CD4-positive, CD25-positive, alpha-beta regulatory T cell (primary cell): ENCODE measurements around the gene HPCAL4. TPM values are rescaled to one million over a fixed set of nuclear protein-coding genes. Genes with fewer than 3 reads are reported as not detected.
A peak's percentile ranks its signal among the peaks of the same experiment; 100 is the strongest.

Source experiments
- ATAC-seq, 2 donors: fragments of 150-1000 bp; cut with Tn5 transposase; one replicate each; pipeline ENCODE4 v1.10.0; 2021; ENCODE audit warnings: low read depth in 2 of 2, moderate number of reproducible peaks in 2 of 2, moderate library complexity in 1 of 2
- DNase-seq, 3 donors: peaks; one replicate each; pipeline versions ENCODE4 v3.0.0 to v3.0.0-alpha.2; 2012 to 2022; ENCODE audit warnings: mixed read lengths in 1 of 3
- H3K27ac ChIP-seq: one replicate; pipeline ENCODE4 v1.7.0; 2013; ENCODE audit warnings: mild to moderate bottlenecking, low read length; ENCODE audit not compliant: insufficient read depth, poor library complexity, severe bottlenecking
- H3K27me3 ChIP-seq: one replicate; pipeline ENCODE4 v1.7.0; 2013; ENCODE audit warnings: low read length; ENCODE audit not compliant: control insufficient read depth, insufficient read depth
- H3K36me3 ChIP-seq: one replicate; pipeline ENCODE4 v1.7.0; 2013; ENCODE audit warnings: mild to moderate bottlenecking, low read length, moderate library complexity; ENCODE audit not compliant: control insufficient read depth, insufficient read depth
- H3K4me1 ChIP-seq: 2 replicates; pipeline ENCODE4 v1.7.0; 2013; ENCODE audit warnings: mild to moderate bottlenecking, low read length; ENCODE audit not compliant: insufficient read depth, control insufficient read depth, poor library complexity, severe bottlenecking
- H3K4me3 ChIP-seq: one replicate; pipeline ENCODE4 v1.7.0; 2013; ENCODE audit warnings: low read depth, mild to moderate bottlenecking, low read length, moderate library complexity
- H3K9me3 ChIP-seq, 2 experiments: 1 replicate in 1 of 2; 2 replicates in 1 of 2; pipeline ENCODE4 v1.7.0; 2013; ENCODE audit warnings: low read length in 2 of 2, mild to moderate bottlenecking in 1 of 2, moderate library complexity in 1 of 2; ENCODE audit not compliant: control insufficient read depth in 2 of 2
- H3K27ac Mint-ChIP-seq, 3 donors: one replicate each; pipeline ENCODE4 v1.8.0; 2020 to 2022; ENCODE audit warnings: mild to moderate bottlenecking in 3 of 3, mixed read lengths in 3 of 3, moderate library complexity in 2 of 3
- H3K27me3 Mint-ChIP-seq: one replicate; pipeline ENCODE4 v1.8.0; 2022; ENCODE audit warnings: mild to moderate bottlenecking, mixed read lengths
- H3K36me3 Mint-ChIP-seq: one replicate; pipeline ENCODE4 v1.8.0; 2020; ENCODE audit warnings: mixed read lengths
- H3K4me1 Mint-ChIP-seq, 4 donors: one replicate each; pipeline ENCODE4 v1.8.0; 2020 to 2022; ENCODE audit warnings: mixed read lengths in 4 of 4, mild to moderate bottlenecking in 1 of 4
- H3K4me3 Mint-ChIP-seq, 4 donors: one replicate each; pipeline ENCODE4 v1.8.0; 2020 to 2022; ENCODE audit warnings: mild to moderate bottlenecking in 4 of 4, mixed read lengths in 4 of 4, moderate library complexity in 3 of 4
- H3K9me3 Mint-ChIP-seq, 7 donors: one replicate each; pipeline ENCODE4 v1.8.0; 2020 to 2022; ENCODE audit warnings: mixed read lengths in 7 of 7, mild to moderate bottlenecking in 3 of 7, moderate library complexity in 2 of 7
- polyA plus RNA-seq, 4 donors: library from polyadenylated mRNA; unstranded; fragments of 300-500 nt; fragmentation: Illumina TruSeq; gene quantifications; one replicate each; pipeline ENCODE4 v1.2.3, GENCODE V29; 2021
- total RNA-seq: library from RNA; stranded (reverse); gene quantifications from one replicate; pipeline ENCODE4 v1.2.3, GENCODE V29; 2022

HPCAL4 gene
- total and polyA plus RNA-seq, 5 donors from 2014 or later: 9.5 to 19.7 (median 13.8) TPM

DNA sequence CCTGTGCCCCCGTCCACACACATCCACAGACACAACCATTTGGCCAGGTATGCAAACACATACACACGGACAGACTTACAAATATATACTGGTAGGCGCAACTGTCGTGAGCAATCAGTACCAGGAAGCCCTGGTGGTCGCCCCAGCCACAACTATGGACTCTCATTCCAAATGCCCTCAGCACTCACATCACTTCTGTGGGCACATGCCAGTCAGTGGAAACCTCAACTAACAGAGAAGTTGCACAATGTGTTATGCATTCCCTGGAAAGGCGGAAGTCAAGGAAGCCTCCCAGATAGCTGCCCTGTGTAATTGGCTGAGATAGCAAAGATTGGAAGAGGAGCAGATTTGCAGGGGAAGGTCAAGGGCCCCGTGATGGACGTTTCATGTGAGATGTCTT, 50.4 kb downstream of the HPCAL4 start:
- Mint-ChIP-seq H3K9me3 (no peaks in the 10 kb centered on the region), H3K27ac (no peak overlapping the region), H3K36me3 (no peaks in the 10 kb centered on the region), H3K27me3 (peaks cover 19% of the 10 kb centered on the region), H3K4me1 (peaks cover 0 to 6% (median 0%) of the 10 kb centered on the region in 4 donors), H3K4me3 (peak overlapping the region in 1 of 4 donors; percentile 59)
- Histone ChIP-seq H3K27ac (no peak overlapping the region), H3K4me1 (peaks cover 8% of the 10 kb centered on the region), H3K9me3 (no peaks in the 10 kb centered on the region), H3K27me3 (peaks cover 9% of the 10 kb centered on the region), H3K4me3 (no peak overlapping the region), H3K36me3 (no peaks in the 10 kb centered on the region)
- DNase-seq (no peak), ATAC-seq (no peak)

DNA sequence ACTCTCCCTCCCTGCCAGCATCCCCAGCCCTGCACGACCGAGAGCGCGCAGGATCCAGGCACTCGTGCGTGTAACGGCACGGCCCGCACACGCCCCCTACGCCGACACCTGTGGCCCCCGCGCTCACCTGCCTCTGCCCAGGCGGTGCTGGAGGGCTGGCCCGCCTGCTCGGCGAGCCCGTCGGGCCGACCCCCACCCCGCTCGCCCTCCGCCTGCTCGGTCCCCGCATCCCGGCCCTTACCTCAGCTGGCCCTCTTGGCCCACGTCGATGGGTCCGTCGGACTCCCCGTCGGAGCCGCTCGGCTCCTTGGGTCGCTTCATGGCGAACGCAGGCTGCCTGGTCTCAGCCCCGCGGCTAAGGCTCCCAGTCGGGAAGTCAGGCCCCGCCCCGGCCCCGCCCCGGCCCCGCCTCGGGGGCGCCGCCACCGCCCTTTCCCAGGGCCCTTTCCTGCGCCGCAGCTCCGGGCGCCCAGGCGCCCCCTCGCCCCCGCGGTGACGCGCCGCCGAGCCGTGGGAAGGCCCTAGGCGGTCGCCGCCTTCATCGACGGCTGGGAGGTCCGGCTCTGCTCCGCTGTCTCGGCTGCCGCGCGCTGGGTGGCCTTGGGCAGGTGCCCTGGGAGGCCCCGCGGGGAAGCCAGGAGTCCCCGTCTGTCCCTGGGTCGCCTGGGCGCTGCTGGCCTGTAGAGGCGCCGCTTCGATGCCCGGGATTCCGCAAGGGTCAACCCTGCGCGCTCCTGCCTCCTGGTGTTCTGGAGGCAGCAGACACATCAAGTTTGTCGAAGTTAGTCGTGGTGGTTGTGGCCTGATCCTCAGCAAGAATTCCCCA, 51.7 kb downstream of the HPCAL4 start, which contains the start of gene HEYL:
Gene HEYL (minus strand): TSS at position 339 of the 826 bp plus-strand sequence. CDS start 18 bp downstream, at position 321.
- H3K4me3 ChIP-seq: no peak within 1 kb of the TSS
- no peaks in the 10 kb centered on the region for H3K36me3 ChIP-seq
- Mint-ChIP-seq H3K27ac (peak within 1 kb of the TSS in 1 of 3 donors; percentile 65), H3K36me3 (peaks cover 1% of the 10 kb centered on the region), H3K9me3 (no peaks in the 10 kb centered on the region), H3K27me3 (peaks cover 27% of the 10 kb centered on the region), H3K4me1 (peaks cover 0 to 6% (median 0%) of the 10 kb centered on the region in 4 donors), H3K4me3 (peak within 1 kb of the TSS; percentile 48 to 74 (median 66))
- H3K4me1 ChIP-seq: peaks cover 8% of the 10 kb centered on the region
- H3K9me3 ChIP-seq: no peaks in the 10 kb centered on the region
- peak; percentile 53 to 68 for ATAC-seq
- H3K27me3 ChIP-seq: peaks cover 9% of the 10 kb centered on the region
- peak; percentile 13 to 42 (median 22) for DNase-seq
- no peak within 1 kb of the TSS for H3K27ac ChIP-seq

DNA sequence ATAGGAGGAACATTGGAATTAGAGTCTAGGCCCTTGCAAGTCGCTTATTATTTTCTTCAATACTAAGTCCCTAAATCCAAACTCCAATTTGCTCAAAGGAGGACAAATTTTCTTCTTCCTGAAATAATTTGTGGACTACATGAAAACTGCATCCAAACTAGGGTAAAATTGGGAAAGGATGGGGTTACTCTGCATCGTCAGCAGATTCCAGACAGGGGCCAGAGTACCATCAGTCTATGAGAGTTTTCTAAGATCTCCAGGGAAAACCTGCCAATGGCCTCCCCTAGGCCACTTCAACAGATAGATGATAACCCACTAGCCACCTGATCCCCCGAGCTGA, 52.3 kb downstream of the HPCAL4 start:
- DNase-seq (no peak), ATAC-seq (no peak)
- Histone ChIP-seq H3K4me3 (no peak overlapping the region), H3K27ac (no peak overlapping the region), H3K9me3 (no peaks in the 10 kb centered on the region), H3K27me3 (peaks cover 9% of the 10 kb centered on the region), H3K36me3 (no peaks in the 10 kb centered on the region), H3K4me1 (peaks cover 8% of the 10 kb centered on the region)
- Mint-ChIP-seq H3K36me3 (peaks cover 4% of the 10 kb centered on the region), H3K27ac (peak overlapping the region in 1 of 3 donors; percentile 65), H3K4me3 (peak overlapping the region in 2 of 4 donors; percentile 74), H3K4me1 (peaks cover 0 to 6% (median 0%) of the 10 kb centered on the region in 4 donors), H3K9me3 (no peaks in the 10 kb centered on the region), H3K27me3 (peaks cover 32% of the 10 kb centered on the region)

DNA sequence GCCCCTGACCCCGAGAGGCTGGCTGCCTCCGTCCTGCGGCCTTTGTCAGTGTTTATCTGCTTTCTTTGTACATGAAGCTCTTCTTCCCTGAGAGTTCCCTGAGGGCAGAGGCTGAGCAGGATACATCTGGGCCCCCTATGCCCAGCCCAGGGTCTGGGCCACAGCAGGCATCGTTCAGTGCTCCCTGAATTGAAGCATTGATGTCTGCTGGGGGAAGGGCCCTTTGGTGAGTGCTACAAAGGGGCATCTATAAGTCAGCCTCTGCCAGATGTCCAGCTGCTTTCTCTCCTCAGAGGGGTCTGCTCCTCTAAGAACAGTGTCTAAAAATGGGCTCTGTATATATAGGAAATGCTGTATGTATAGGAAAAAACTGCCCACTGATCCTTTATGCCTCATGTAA, 53.9 kb downstream of the HPCAL4 start:
- Histone ChIP-seq H3K9me3 (no peaks in the 10 kb centered on the region), H3K4me1 (peaks cover 8% of the 10 kb centered on the region), H3K4me3 (no peak overlapping the region), H3K27ac (no peak overlapping the region), H3K27me3 (peaks cover 9% of the 10 kb centered on the region), H3K36me3 (no peaks in the 10 kb centered on the region)
- no peak for DNase-seq
- Mint-ChIP-seq H3K4me3 (no peak overlapping the region), H3K27ac (peak overlapping the region in 1 of 3 donors; percentile 67), H3K9me3 (no peaks in the 10 kb centered on the region), H3K27me3 (peaks cover 36% of the 10 kb centered on the region), H3K4me1 (peaks cover 0 to 10% (median 0%) of the 10 kb centered on the region in 4 donors), H3K36me3 (peaks cover 4% of the 10 kb centered on the region)
- ATAC-seq: no peak

DNA sequence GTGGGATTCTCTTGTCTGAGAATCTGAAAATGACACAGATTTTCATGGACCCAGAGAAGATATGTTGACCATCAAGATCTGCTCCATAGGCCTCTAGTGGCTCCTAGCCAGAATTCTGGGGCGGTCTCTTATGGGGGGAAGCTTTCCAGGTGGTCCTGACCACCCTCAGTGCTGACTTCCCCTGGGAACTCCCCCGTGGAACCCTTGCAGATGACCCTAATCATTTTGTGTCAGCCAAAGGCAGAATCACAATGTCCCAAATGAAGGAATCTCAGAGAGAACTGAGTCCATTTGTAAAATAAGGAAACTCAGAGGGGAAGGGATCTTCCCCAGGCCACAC, 55.4 kb downstream of the HPCAL4 start:
- Mint-ChIP-seq H3K27ac (no peak overlapping the region), H3K27me3 (peaks cover 36% of the 10 kb centered on the region), H3K36me3 (peaks cover 4% of the 10 kb centered on the region), H3K4me3 (no peak overlapping the region), H3K4me1 (peaks cover 0 to 22% (median 0%) of the 10 kb centered on the region in 4 donors), H3K9me3 (no peaks in the 10 kb centered on the region)
- H3K4me3 ChIP-seq: no peak overlapping the region
- no peak for DNase-seq
- H3K4me1 ChIP-seq: peaks cover 8% of the 10 kb centered on the region
- peaks cover 9% of the 10 kb centered on the region for H3K27me3 ChIP-seq
- ATAC-seq: no peak
- no peaks in the 10 kb centered on the region for H3K9me3 ChIP-seq
- H3K27ac ChIP-seq: no peak overlapping the region
- H3K36me3 ChIP-seq: no peaks in the 10 kb centered on the region

DNA sequence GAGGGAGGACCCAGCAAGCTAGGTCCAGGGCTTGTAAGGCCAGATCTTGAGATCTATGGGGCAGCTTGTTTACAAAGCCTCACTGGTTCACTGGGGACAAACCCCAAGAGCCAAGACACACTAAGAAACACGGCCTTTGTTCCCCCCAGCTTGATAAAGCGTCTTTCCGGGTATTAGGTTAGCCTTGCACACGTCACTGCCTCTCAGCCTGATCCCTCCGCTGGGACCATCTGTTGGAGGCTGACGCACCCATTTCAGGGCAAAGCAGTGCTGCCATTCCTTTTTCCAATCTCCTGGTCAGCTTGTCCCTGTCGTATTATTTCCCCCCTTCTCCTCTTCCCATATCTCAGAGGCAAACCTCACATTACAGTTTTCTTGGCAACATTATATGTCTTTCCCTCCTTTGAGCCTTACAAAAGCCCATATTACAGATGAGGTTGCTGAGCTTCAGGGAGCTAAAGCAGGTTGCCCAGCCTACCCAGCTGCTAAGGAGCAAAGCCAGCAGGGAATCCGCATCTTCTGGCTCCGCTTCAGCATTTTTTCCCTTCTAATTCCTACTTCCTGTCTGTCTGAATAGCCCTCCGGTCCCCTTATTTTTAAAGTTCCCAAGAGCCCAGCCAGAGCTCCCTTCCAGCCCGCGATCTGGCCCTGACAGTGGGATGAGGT, 55.9 kb downstream of the HPCAL4 start:
- peaks cover 9% of the 10 kb centered on the region for H3K27me3 ChIP-seq
- H3K9me3 ChIP-seq: no peaks in the 10 kb centered on the region
- H3K4me3 Mint-ChIP-seq: no peak overlapping the region
- no peaks in the 10 kb centered on the region for H3K36me3 ChIP-seq
- H3K36me3 Mint-ChIP-seq: peaks cover 4% of the 10 kb centered on the region
- peaks cover 40% of the 10 kb centered on the region for H3K27me3 Mint-ChIP-seq
- ATAC-seq (no peak), DNase-seq (no peak)
- H3K9me3 Mint-ChIP-seq: no peaks in the 10 kb centered on the region
- H3K27ac Mint-ChIP-seq: no peak overlapping the region
- no peak overlapping the region for H3K4me3 ChIP-seq
- H3K4me1 Mint-ChIP-seq: peaks cover 0 to 22% (median 0%) of the 10 kb centered on the region in 4 donors
- peaks cover 8% of the 10 kb centered on the region for H3K4me1 ChIP-seq
- no peak overlapping the region for H3K27ac ChIP-seq

DNA sequence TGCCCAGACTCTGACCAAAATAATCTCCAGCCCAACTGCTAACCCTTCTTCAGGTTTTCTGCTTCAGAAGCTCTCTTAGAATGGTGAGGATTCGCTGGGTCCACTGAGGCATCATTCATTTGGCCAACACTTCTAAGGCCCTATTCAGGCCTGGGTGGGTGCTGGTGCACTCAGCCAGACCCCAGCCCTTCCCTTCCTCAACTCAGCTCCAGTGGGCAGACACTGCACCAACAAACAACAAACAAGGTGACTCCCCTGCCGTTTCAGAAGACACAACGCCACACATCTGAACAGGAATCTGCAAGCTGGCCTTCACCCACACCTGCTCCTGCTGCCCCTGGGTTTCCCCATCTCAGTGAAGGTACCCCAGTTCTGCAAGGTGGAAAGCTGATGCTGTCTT, 57.8 kb downstream of the HPCAL4 start:
- peaks cover 0 to 16% (median 0%) of the 10 kb centered on the region in 4 donors for H3K4me1 Mint-ChIP-seq
- no peak overlapping the region for H3K27ac ChIP-seq
- no peak overlapping the region for H3K4me3 Mint-ChIP-seq
- H3K4me3 ChIP-seq: no peak overlapping the region
- peaks cover 4% of the 10 kb centered on the region for H3K36me3 Mint-ChIP-seq
- H3K27me3 Mint-ChIP-seq: peaks cover 39% of the 10 kb centered on the region
- ATAC-seq (no peak), DNase-seq (no peak)
- no peaks in the 10 kb centered on the region for H3K9me3 Mint-ChIP-seq
- H3K9me3 ChIP-seq: no peaks in the 10 kb centered on the region
- H3K4me1 ChIP-seq: no peaks in the 10 kb centered on the region
- peaks cover 2% of the 10 kb centered on the region for H3K27me3 ChIP-seq
- peak overlapping the region in 1 of 3 donors; percentile 53 for H3K27ac Mint-ChIP-seq
- H3K36me3 ChIP-seq: no peaks in the 10 kb centered on the region
